GM12865 (cell line): ENCODE measurements around the gene CCDC70.
A peak's percentile ranks its signal among the peaks of the same experiment; 100 is the strongest.

Experiments used
- DNase-seq: peaks from one replicate; pipeline ENCODE4 v3.0.0; 2010; ENCODE audit warnings: low read depth
- H3K4me3 ChIP-seq: 2 replicates; pipeline ENCODE4 v1.5.1; 2011; ENCODE audit warnings: mild to moderate bottlenecking, low read depth, low read length, control low read depth
- TF ChIP-seq, protein P1 (sequence below): IDR thresholded peaks from 2 replicates; pipeline ENCODE4 v1.5.1; 2011; ENCODE audit warnings: low read length, control low read depth, low read depth, inconsistent platforms; ENCODE audit not compliant: insufficient read depth; ENCODE audit errors: missing control alignments

The CCDC70 gene

DNA sequence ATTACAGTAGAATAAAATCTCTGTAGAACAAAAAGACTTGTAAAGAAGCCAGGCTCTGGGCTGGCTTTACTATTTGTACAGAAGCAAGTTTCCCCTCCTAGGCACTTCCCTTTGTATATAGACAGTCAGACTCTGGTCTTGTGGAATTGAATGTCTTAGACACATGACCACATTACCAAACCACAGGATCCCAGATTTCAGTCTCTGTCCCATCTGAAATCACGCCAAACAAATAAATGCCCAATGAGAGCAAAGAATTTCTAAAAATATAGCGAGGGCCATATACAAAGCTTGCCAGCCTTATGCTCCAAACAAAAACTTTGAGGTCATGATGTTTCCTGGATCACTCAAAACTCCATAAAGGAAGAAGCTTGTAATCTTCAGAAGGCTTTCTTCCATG lies 23.9 kb downstream of the CCDC70 start:
- H3K4me3 ChIP-seq = no peak overlapping the region
- DNase-seq = no peak
- TF ChIP-seq, protein P1, sequence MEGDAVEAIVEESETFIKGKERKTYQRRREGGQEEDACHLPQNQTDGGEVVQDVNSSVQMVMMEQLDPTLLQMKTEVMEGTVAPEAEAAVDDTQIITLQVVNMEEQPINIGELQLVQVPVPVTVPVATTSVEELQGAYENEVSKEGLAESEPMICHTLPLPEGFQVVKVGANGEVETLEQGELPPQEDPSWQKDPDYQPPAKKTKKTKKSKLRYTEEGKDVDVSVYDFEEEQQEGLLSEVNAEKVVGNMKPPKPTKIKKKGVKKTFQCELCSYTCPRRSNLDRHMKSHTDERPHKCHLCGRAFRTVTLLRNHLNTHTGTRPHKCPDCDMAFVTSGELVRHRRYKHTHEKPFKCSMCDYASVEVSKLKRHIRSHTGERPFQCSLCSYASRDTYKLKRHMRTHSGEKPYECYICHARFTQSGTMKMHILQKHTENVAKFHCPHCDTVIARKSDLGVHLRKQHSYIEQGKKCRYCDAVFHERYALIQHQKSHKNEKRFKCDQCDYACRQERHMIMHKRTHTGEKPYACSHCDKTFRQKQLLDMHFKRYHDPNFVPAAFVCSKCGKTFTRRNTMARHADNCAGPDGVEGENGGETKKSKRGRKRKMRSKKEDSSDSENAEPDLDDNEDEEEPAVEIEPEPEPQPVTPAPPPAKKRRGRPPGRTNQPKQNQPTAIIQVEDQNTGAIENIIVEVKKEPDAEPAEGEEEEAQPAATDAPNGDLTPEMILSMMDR = no peak

DNA sequence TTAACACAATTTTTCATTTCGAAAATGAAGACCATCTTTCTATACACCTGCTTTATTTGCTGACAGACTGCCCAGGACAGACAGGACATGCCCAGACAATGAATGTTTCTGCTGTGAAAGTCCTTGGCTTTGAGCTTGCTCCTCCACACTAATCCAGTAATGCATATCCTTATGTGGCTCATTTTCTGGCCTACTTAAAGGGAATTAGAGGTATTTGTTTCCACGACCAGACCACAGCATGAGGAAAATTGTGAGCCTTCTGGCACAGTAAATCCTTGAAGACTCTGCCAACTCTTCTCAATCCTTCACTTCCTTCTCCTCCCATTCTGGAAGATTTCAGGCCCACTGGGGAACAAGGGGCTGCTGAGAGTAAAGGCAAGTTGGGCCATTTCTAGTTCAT lies 25.7 kb downstream of the CCDC70 start:
- TF ChIP-seq, protein P1 = no peak
- no peak for DNase-seq
- no peak overlapping the region for H3K4me3 ChIP-seq

DNA sequence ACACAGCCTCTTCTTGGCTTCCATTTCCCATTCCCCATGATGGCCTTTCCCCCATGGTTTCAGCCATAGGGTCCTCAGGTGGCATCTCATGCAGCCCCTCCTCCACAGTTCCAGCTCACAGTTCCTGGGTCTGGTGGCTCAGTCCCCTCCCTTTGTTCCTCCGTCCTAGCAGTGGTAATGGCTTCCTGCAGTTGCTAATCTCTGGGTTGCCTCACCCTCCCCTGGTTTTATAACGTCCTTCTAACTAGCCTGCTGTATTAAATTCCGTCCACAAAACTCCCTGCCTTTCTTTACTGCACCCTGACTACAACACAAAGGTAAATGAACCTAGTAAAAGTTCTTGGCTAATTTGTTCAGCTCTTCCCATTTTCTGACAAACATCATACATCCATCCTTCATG lies 30.9 kb downstream of the CCDC70 start:
- TF ChIP-seq, protein P1 = no peak
- no peak overlapping the region for H3K4me3 ChIP-seq
- no peak for DNase-seq

DNA sequence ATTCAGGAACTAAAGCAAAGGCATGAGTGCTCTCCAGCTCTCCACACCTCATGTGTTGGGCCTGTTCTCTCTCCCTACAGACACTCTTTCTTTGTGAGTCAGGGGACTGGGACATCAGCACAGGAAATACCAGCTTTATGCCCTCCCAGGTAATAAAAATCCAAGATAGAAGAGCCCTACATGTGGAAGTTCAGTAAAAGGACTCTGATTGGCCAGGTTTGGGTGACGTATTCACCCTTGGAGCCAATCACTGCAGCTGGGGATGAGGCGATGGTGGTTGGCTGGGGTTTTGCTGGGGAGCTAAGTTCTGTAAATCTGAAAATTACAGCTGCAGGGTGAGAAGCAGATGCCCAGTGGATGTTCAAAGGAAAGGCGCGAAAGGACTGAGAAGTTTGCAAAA lies 32.5 kb downstream of the CCDC70 start:
- TF ChIP-seq, protein P1 = no peak
- no peak for DNase-seq
- H3K4me3 ChIP-seq = no peak overlapping the region

DNA sequence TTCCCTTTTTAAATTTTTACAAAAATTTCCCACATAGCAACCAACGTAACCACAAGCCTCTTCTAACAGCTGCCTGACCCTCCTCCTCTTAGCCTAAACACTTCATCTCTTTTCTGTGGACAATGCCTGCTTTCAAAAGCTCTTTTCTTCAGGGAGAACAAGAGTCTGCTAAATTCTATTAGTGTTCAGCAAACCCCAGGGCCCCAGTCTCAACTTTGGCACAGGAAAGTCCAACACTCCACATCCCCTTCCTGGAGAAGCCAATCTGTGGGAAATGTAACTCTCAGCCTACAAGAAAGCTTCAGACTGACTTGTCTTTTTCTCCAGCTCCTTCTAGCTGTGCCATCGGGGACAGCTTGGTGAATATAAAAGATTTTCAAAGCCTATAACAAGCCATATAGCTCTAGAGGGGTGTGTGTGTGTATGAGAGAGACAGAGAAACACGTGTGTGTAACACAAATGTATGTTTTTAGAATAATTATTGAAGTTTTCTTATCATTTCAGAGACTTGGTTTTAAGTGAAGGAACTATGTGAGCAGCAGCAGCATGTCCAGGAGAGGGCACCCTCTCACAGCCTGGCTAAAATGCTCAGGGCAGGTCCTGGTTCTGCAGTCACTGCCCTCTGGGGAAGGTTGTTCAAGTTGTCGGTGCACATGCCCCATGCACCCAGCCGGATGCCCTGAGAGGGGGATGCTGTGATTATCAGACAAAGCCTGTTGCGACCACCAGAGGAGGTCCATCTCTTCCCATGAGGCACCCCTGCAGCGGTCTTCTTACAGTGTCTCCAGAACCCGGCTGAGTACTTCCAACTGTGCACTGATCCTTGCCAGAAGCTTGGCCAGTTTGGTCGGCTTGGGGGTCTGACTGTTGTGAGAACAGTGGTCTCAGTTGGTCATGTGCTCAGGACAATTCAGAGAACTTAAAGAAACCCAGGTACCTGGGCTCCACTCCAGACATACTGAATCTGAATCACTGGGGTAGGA lies 34.4 kb downstream of the CCDC70 start:
- no peak overlapping the region for H3K4me3 ChIP-seq
- peak; percentile 68 for DNase-seq

DNA sequence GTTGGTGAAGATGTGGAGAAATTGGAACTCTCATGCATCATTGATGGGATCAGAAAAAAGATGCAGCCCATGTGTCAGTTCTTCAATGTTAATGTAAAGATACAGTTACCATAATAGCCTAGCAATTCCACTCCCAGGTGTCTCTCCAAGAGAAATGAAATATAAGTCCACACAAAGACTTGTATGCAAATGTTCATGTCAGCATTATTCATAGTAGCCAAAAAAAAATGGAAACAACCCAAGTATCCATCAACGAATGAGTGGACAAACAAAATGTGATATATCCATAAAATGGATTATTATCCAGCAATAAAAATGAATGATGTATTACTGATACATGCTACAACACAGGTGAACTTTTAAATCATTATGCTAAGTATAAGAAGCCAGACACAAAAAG lies 38.7 kb downstream of the CCDC70 start:
- no peak for DNase-seq
- TF ChIP-seq, protein P1 = no peak
- no peak overlapping the region for H3K4me3 ChIP-seq

More for the DNA sequence above, 34.4 kb downstream of the CCDC70 start:
- TF ChIP-seq, protein P1 = peak; percentile 74
